Caco-2 (cell line): ENCODE data around the gene HERC4. TPM values are rescaled to one million over a fixed set of nuclear protein-coding genes. Genes with fewer than 3 reads are reported as not detected.
"Not testable (repeated sequence)": the region's sequence is repeated elsewhere in the genome, so short reads cannot be mapped to it uniquely, and the experiment has no call there.

ENCODE experiments used
- BruUV-seq: library from RNA; stranded (reverse); fragments of 400-500 nt; replicated peaks from 2 replicates; lab custom pipeline; 2021; lab: Mats Ljungman, UMichigan
- CTCF ChIA-PET: fragments of 300-600 bp; sonication (Branson Sonifier 250); formaldehyde crosslinking; loops from one replicate; lab custom pipeline; 2022; ENCODE audit warnings: antibody characterized with exemption; lab: Charles Lee
- POLR2A ChIA-PET: fragments of 300-600 bp; sonication (Branson Sonifier 250); formaldehyde crosslinking; loops from one replicate; lab custom pipeline; 2022; ENCODE audit warnings: antibody characterized with exemption; lab: Charles Lee
- DNase-seq, 2 experiments: peaks; one replicate each; pipeline versions ENCODE4 v3.0.0 to v3.0.0-alpha.2; 2020 to 2022
- H3K27me3 ChIP-seq: replicated peaks from 2 replicates; pipeline ENCODE4 v1.6.0; 2011; ENCODE audit warnings: low read length; ENCODE audit not compliant: control insufficient read depth, insufficient read depth
- H3K36me3 ChIP-seq: 2 replicates; pipeline ENCODE4 v1.5.1; 2011; ENCODE audit warnings: low read length; ENCODE audit not compliant: control insufficient read depth, insufficient read depth
- H3K4me1 ChIP-seq: fragments of 250-450 bp; sonication (Bioruptor Pico); 2 replicates; pipeline ENCODE4 v1.5.1; 2020; ENCODE audit warnings: mild to moderate bottlenecking
- H3K4me3 ChIP-seq: 2 replicates; pipeline ENCODE4 v1.5.1; 2011; ENCODE audit warnings: low read depth, mild to moderate bottlenecking, control low read depth, low read length
- H3K9me3 ChIP-seq: fragments of 250-450 bp; sonication (Bioruptor Pico); 2 replicates; pipeline ENCODE4 v1.5.1; 2020; ENCODE audit warnings: mild to moderate bottlenecking, moderate library complexity
- H3K27ac Mint-ChIP-seq: one replicate; pipeline ENCODE4 v1.8.0; 2022; ENCODE audit warnings: mixed read lengths; ENCODE audit not compliant: unreplicated experiment
- H3K27me3 Mint-ChIP-seq: one replicate; pipeline ENCODE4 v1.8.0; 2022; ENCODE audit warnings: mixed read lengths; ENCODE audit not compliant: insufficient read depth, unreplicated experiment
- H3K36me3 Mint-ChIP-seq: one replicate; pipeline ENCODE4 v1.8.0; 2022; ENCODE audit warnings: mild to moderate bottlenecking, mixed read lengths; ENCODE audit not compliant: insufficient read depth, unreplicated experiment
- H3K4me1 Mint-ChIP-seq: one replicate; pipeline ENCODE4 v1.8.0; 2022; ENCODE audit warnings: low read depth, mixed read lengths; ENCODE audit not compliant: unreplicated experiment
- H3K4me3 Mint-ChIP-seq: one replicate; pipeline ENCODE4 v1.8.0; 2022; ENCODE audit warnings: mild to moderate bottlenecking, moderate library complexity, mixed read lengths; ENCODE audit not compliant: unreplicated experiment
- H3K9me3 Mint-ChIP-seq: one replicate; pipeline ENCODE4 v1.8.0; 2022; ENCODE audit warnings: mixed read lengths; ENCODE audit not compliant: unreplicated experiment
- CTCF ChIP-seq, 2 experiments: fragments of 200-600 bp in 1 of 2; IDR thresholded peaks; 1 replicate in 1 of 2; 2 replicates in 1 of 2; pipeline versions ENCODE4 v1.5.1 to v1.8.0; 2011 to 2022; ENCODE audit warnings: antibody characterized with exemption in 1 of 2, control low read depth in 1 of 2, inconsistent platforms in 1 of 2, low read depth in 1 of 2, low read length in 1 of 2, mild to moderate bottlenecking in 1 of 2, moderate library complexity in 1 of 2; ENCODE audit not compliant: insufficient read depth in 1 of 2, severe bottlenecking in 1 of 2, unreplicated experiment in 1 of 2
- intact Hi-C: fragments of 100-400 bp; cut with micrococcal nuclease; formaldehyde crosslinking; loops from one replicate; pipeline ENCODE4 v1.10.0; 2022; ENCODE audit not compliant: unreplicated experiment
- total RNA-seq: library from RNA; stranded (reverse); gene quantifications from 2 replicates; pipeline ENCODE4 v1.2.3, GENCODE V29; 2022

The HERC4 gene
- total RNA-seq, 1 experiment from 2014 or later, result 59.4 TPM

- intact Hi-C loops, result no loop called here
- no TSS peak for BruUV-seq
- Histone ChIP-seq H3K4me1 (peaks cover 11% of the 10 kb centered on the region; the same call in 1 of the 2 replicates), H3K36me3 (peaks cover 8% of the 10 kb centered on the region), H3K27me3 (no peaks in the 10 kb centered on the region), H3K4me3 (no peak overlapping the region), H3K9me3 (peaks cover 11% of the 10 kb centered on the region)
- Mint-ChIP-seq H3K4me3 (no peak overlapping the region), H3K27ac (no peak overlapping the region), H3K4me1 (peaks cover 17% of the 10 kb centered on the region), H3K27me3 (no peaks in the 10 kb centered on the region), H3K9me3 (peaks cover 12% of the 10 kb centered on the region), H3K36me3 (peaks cover 50% of the 10 kb centered on the region)
- no peak for DNase-seq
- POLR2A ChIA-PET, result no interaction called here
- TF ChIP-seq CTCF (IDR thresholded peaks at IDR 0.05; ENCODE audit: insufficient read depth in 1 of 2, low read depth in 1 of 2, low read length in 1 of 2, severe bottlenecking in 1 of 2, unreplicated experiment in 1 of 2), result no peak
- CTCF ChIA-PET, result interaction anchor here (0.7 kb wide), 1 partner anchor 262 kb away, joined by 5 read pairs; no protein-coding TSS in a partner anchor
Measured at GRCh38 chr10:67975871-67976270, 99.2 kb downstream of the HERC4 start.

DNA sequence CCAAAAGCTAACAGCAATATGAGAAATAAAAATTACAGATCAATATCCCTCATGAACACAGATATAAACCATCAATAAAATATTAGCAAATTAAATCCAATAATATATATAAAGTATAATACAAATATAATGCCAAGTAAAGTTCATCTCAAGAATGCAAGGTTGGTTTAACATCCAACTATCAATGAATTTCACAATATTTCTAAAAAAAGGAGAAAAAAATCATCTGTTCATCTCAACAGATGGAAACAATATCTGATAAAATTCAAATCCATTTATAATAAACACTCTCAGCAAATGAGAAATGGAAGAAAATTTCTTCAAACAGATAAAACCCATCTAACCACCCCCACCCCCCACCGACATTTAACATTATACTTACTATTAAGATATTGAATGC, 103.8 kb downstream of the HERC4 start:
- Mint-ChIP-seq H3K27ac (no peak overlapping the region), H3K4me1 (no peaks in the 10 kb centered on the region), H3K27me3 (no peaks in the 10 kb centered on the region), H3K36me3 (peaks cover 38% of the 10 kb centered on the region), H3K4me3 (no peak overlapping the region), H3K9me3 (peaks cover 19% of the 10 kb centered on the region)
- Histone ChIP-seq H3K9me3 (peaks cover 12% of the 10 kb centered on the region), H3K36me3 (peaks cover 1% of the 10 kb centered on the region), H3K4me1 (no peaks in the 10 kb centered on the region), H3K4me3 (no peak overlapping the region), H3K27me3 (no peaks in the 10 kb centered on the region)
- POLR2A ChIA-PET, result no interaction called here
- intact Hi-C loops, result no loop called here
- CTCF ChIA-PET, result no interaction called here
- TF ChIP-seq CTCF (IDR thresholded peaks at IDR 0.05; ENCODE audit: insufficient read depth in 1 of 2, low read depth in 1 of 2, low read length in 1 of 2, severe bottlenecking in 1 of 2, unreplicated experiment in 1 of 2), result no peak
- DNase-seq, result no peak
- no TSS peak for BruUV-seq

- peaks cover 1% of the 10 kb centered on the region for H3K36me3 ChIP-seq
- intact Hi-C loops, result no loop called here
- H3K27ac Mint-ChIP-seq, result no peak overlapping the region
- H3K4me3 Mint-ChIP-seq, result no peak overlapping the region
- no peak for TF ChIP-seq CTCF (IDR thresholded peaks at IDR 0.05; ENCODE audit: insufficient read depth in 1 of 2, low read depth in 1 of 2, low read length in 1 of 2, severe bottlenecking in 1 of 2, unreplicated experiment in 1 of 2)
- no peaks in the 10 kb centered on the region for H3K27me3 Mint-ChIP-seq
- peaks cover 19% of the 10 kb centered on the region for H3K9me3 Mint-ChIP-seq
- H3K4me1 Mint-ChIP-seq, result no peaks in the 10 kb centered on the region
- ChIA-PET POLR2A (no interaction called here), CTCF (no interaction called here)
- peaks cover 12% of the 10 kb centered on the region for H3K9me3 ChIP-seq
- H3K36me3 Mint-ChIP-seq, result peaks cover 38% of the 10 kb centered on the region
- DNase-seq, result no peak
- no TSS peak for BruUV-seq
- no peaks in the 10 kb centered on the region for H3K4me1 ChIP-seq
- no peaks in the 10 kb centered on the region for H3K27me3 ChIP-seq
- no peak overlapping the region for H3K4me3 ChIP-seq
Measured at GRCh38 chr10:67969875-67970274, 105.2 kb downstream of the HERC4 start.

DNA sequence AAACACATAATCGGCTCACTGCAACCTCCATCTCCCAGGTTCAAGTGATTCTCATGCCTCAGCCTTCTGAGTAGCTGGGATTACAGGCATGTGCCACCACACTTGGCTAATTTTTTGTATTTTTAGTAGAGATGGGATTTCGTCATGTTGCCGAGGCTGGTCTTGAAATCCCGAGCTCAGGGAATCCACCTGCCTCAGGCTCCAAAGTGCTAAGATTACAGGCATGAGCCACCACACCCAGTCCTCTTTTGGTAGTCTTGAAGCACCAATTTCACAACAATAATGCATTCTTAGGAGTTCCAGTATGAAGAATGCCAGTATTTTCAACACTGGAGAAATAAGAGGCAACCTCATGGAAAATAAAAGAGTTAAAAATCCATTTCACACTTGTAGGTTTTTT, 109.0 kb downstream of the HERC4 start:
- POLR2A ChIA-PET, BruUV-seq, H3K4me1 Mint-ChIP-seq, H3K27me3 ChIP-seq, H3K4me3 Mint-ChIP-seq, H3K4me1 ChIP-seq, H3K36me3 ChIP-seq, H3K4me3 ChIP-seq, H3K9me3 ChIP-seq, DNase-seq, intact Hi-C loops, H3K27ac Mint-ChIP-seq, H3K27me3 Mint-ChIP-seq, CTCF ChIA-PET, H3K9me3 Mint-ChIP-seq: not testable (repeated sequence)
- H3K36me3 Mint-ChIP-seq, result peaks cover 31% of the 10 kb centered on the region
